Fibroblast of lung (primary cell): ENCODE results near the gene FHAD1. TPM values are rescaled to one million over a fixed set of nuclear protein-coding genes. Genes with fewer than 3 reads are reported as not detected.

ENCODE experiments used
- DNase-seq, 2 donors: peaks; one replicate each; pipeline versions ENCODE4 v3.0.0 to v3.0.0-alpha.2; 2010; ENCODE audit warnings: low read depth in 2 of 2
- H2AFZ ChIP-seq: 2 replicates; pipeline ENCODE4 v1.5.1; 2012; ENCODE audit warnings: low read length, control low read depth, inconsistent platforms
- H3K27ac ChIP-seq: 2 replicates; pipeline ENCODE4 v1.5.1; 2011; ENCODE audit warnings: low read length, control low read depth; ENCODE audit not compliant: insufficient read depth
- H3K27me3 ChIP-seq: 2 replicates; pipeline ENCODE4 v1.5.1; 2011; ENCODE audit warnings: mild to moderate bottlenecking, low read length; ENCODE audit not compliant: control insufficient read depth, insufficient read depth
- H3K36me3 ChIP-seq: 2 replicates; pipeline ENCODE4 v1.5.1; 2011; ENCODE audit warnings: low read length; ENCODE audit not compliant: control insufficient read depth, insufficient read depth
- H3K4me1 ChIP-seq: 2 replicates; pipeline ENCODE4 v1.5.1; 2011; ENCODE audit warnings: low read length; ENCODE audit not compliant: control insufficient read depth, insufficient read depth; ENCODE audit errors: extremely low read depth
- H3K4me2 ChIP-seq: 2 replicates; pipeline ENCODE4 v1.5.1; 2011; ENCODE audit warnings: low read length, control low read depth; ENCODE audit not compliant: insufficient read depth; ENCODE audit errors: extremely low read depth
- H3K4me3 ChIP-seq, 4 experiments: fragments of 200-600 bp in 1 of 4; sonication (generic) in 1 of 4; replicated peaks in 1 of 4; 2 replicates each; pipeline ENCODE4 v1.5.1; 2011 to 2016; ENCODE audit warnings: low read length in 4 of 4, low read depth in 3 of 4, mild to moderate bottlenecking in 3 of 4, control low read depth in 2 of 4, inconsistent platforms in 1 of 4, mixed read lengths in 1 of 4; ENCODE audit not compliant: insufficient read depth in 1 of 4; ENCODE audit errors: control extremely low read depth in 1 of 4
- H3K79me2 ChIP-seq: 2 replicates; pipeline ENCODE4 v1.5.1; 2012; ENCODE audit warnings: mild to moderate bottlenecking, low read length, inconsistent platforms; ENCODE audit not compliant: control insufficient read depth, insufficient read depth
- H3K9ac ChIP-seq: 2 replicates; pipeline ENCODE4 v1.5.1; 2011; ENCODE audit warnings: mild to moderate bottlenecking, low read length, control low read depth; ENCODE audit not compliant: insufficient read depth
- H3K9me3 ChIP-seq: 2 replicates; pipeline ENCODE4 v1.5.1; 2012; ENCODE audit warnings: low read depth, low read length; ENCODE audit not compliant: control insufficient read depth, insufficient read depth
- H4K20me1 ChIP-seq: 2 replicates; pipeline ENCODE4 v1.5.1; 2011; ENCODE audit warnings: low read length; ENCODE audit not compliant: control insufficient read depth, insufficient read depth; ENCODE audit errors: extremely low read depth
- CTCF ChIP-seq, 2 donors: IDR thresholded peaks in 1 of 2; conservative IDR thresholded peaks in 1 of 2; 1 replicate in 1 of 2; 2 replicates in 1 of 2; pipeline ENCODE4 v1.5.1; 2011 to 2012; ENCODE audit warnings: low read length in 2 of 2, control low read depth in 1 of 2, inconsistent platforms in 1 of 2, low read depth in 1 of 2, mild to moderate bottlenecking in 1 of 2
- EZH2 ChIP-seq: IDR thresholded peaks from 2 replicates; pipeline ENCODE4 v1.5.1; 2012; ENCODE audit warnings: low read length, control low read depth, mild to moderate bottlenecking; ENCODE audit errors: missing control alignments
- polyA plus RNA-seq, 2 donors: library from polyadenylated mRNA; depleted of rRNA in 1 of 2; stranded (reverse) in 1 of 2; unstranded in 1 of 2; fragments of >200 nt; gene quantifications; 2 replicates each; pipeline ENCODE4 v1.2.1, GENCODE V29; 2011 to 2012; ENCODE audit warnings: missing spikeins in 1 of 2
- total RNA-seq: library from RNA; depleted of rRNA; stranded (reverse); fragments of >200 nt; gene quantifications from 2 replicates; pipeline ENCODE4 v1.2.1, GENCODE V29; 2014

Gene FHAD1
- total and polyA plus RNA-seq, 2 donors (not counting 1 experiment from before 2014, with no cell fraction given) = 0.09 to 0.66 TPM

GRCh38 chr1:15273274-15273673 lies 26.3 kb downstream of the FHAD1 start:
- no peaks in the 10 kb centered on the region for H3K36me3 ChIP-seq
- H3K79me2 ChIP-seq = no peaks in the 10 kb centered on the region
- H3K27me3 ChIP-seq = no peaks in the 10 kb centered on the region
- no peak overlapping the region for H2AFZ ChIP-seq
- no peaks in the 10 kb centered on the region for H4K20me1 ChIP-seq
- H3K4me2 ChIP-seq = no peak overlapping the region
- DNase-seq = no peak
- no peak for TF ChIP-seq EZH2
- TF ChIP-seq CTCF (conservative IDR thresholded peaks at IDR 0.05 in 1 of 2, IDR thresholded peaks at IDR 0.05 in 1 of 2; ENCODE audit: low read depth in 1 of 2, low read length in 2 of 2) = no peak
- H3K9ac ChIP-seq = no peak overlapping the region
- H3K4me1 ChIP-seq = no peaks in the 10 kb centered on the region
- no peaks in the 10 kb centered on the region for H3K9me3 ChIP-seq
- H3K4me3 ChIP-seq = no peak overlapping the region
- H3K27ac ChIP-seq = no peak overlapping the region

GRCh38 chr1:15275921-15276683 lies 29.1 kb downstream of the FHAD1 start:
- no peaks in the 10 kb centered on the region for H3K9me3 ChIP-seq
- H3K27ac ChIP-seq = no peak overlapping the region
- H3K79me2 ChIP-seq = no peaks in the 10 kb centered on the region
- no peaks in the 10 kb centered on the region for H3K4me1 ChIP-seq
- H3K9ac ChIP-seq = no peak overlapping the region
- H2AFZ ChIP-seq = no peak overlapping the region
- no peak overlapping the region for H3K4me3 ChIP-seq
- no peak overlapping the region for H3K4me2 ChIP-seq
- peaks cover 2% of the 10 kb centered on the region for H3K27me3 ChIP-seq
- TF ChIP-seq EZH2 = no peak
- TF ChIP-seq CTCF (conservative IDR thresholded peaks at IDR 0.05 in 1 of 2, IDR thresholded peaks at IDR 0.05 in 1 of 2; ENCODE audit: low read depth in 1 of 2, low read length in 2 of 2) = no peak
- no peaks in the 10 kb centered on the region for H3K36me3 ChIP-seq
- no peaks in the 10 kb centered on the region for H4K20me1 ChIP-seq
- DNase-seq = no peak

- H3K4me2 ChIP-seq = no peak overlapping the region
- H3K36me3 ChIP-seq = no peaks in the 10 kb centered on the region
- TF ChIP-seq CTCF (conservative IDR thresholded peaks at IDR 0.05 in 1 of 2, IDR thresholded peaks at IDR 0.05 in 1 of 2; ENCODE audit: low read depth in 1 of 2, low read length in 2 of 2) (no peak), EZH2 (no peak)
- H2AFZ ChIP-seq = no peak overlapping the region
- no peaks in the 10 kb centered on the region for H4K20me1 ChIP-seq
- H3K9ac ChIP-seq = no peak overlapping the region
- no peaks in the 10 kb centered on the region for H3K79me2 ChIP-seq
- DNase-seq = no peak
- H3K27ac ChIP-seq = no peak overlapping the region
- peaks cover 2% of the 10 kb centered on the region for H3K27me3 ChIP-seq
- no peaks in the 10 kb centered on the region for H3K9me3 ChIP-seq
- no peak overlapping the region for H3K4me3 ChIP-seq
- no peaks in the 10 kb centered on the region for H3K4me1 ChIP-seq
These were observed 29.8 kb downstream of the FHAD1 start for GRCh38 chr1:15276691-15277446.
